DND-41 (cell line): ENCODE data around the gene NOTCH2.
"Not testable (repeated sequence)": the region's sequence is repeated elsewhere in the genome, so short reads cannot be mapped to it uniquely, and the experiment has no call there.

ENCODE experiments used
- EZH2 ChIP-seq: IDR thresholded peaks from 3 replicates; pipeline ENCODE4 v1.6.1; 2012; ENCODE audit warnings: borderline replicate concordance, low read depth, mild to moderate bottlenecking, moderate library complexity, low read length, inconsistent platforms; ENCODE audit not compliant: severe bottlenecking
- TF ChIP-seq, protein P1 (sequence below): IDR thresholded peaks from 2 replicates; pipeline ENCODE4 v1.5.1; 2012; ENCODE audit warnings: borderline replicate concordance, low read length, moderate library complexity, mild to moderate bottlenecking; ENCODE audit not compliant: poor library complexity, severe bottlenecking; ENCODE audit errors: extremely low read depth

DNA sequence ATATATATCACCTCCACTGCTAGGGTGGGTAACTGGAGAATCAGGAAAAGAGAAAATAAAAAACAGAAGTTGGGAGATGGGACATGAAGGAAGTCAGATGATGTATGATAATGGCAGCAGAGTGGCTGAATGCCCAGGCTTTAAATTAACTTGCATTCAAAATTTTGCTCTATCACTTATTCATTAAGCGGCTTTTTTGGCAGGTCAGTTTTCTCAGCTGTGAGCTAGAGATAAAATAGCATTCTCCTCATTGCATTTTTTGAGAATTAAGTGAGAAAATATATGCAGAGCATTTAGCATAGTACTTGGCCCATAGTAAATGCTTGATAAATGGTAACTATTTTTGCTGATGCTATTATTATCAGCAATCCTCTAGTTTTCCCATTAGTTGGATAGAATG lies 32.1 kb upstream of the NOTCH2 start:
- TF ChIP-seq, protein P1, sequence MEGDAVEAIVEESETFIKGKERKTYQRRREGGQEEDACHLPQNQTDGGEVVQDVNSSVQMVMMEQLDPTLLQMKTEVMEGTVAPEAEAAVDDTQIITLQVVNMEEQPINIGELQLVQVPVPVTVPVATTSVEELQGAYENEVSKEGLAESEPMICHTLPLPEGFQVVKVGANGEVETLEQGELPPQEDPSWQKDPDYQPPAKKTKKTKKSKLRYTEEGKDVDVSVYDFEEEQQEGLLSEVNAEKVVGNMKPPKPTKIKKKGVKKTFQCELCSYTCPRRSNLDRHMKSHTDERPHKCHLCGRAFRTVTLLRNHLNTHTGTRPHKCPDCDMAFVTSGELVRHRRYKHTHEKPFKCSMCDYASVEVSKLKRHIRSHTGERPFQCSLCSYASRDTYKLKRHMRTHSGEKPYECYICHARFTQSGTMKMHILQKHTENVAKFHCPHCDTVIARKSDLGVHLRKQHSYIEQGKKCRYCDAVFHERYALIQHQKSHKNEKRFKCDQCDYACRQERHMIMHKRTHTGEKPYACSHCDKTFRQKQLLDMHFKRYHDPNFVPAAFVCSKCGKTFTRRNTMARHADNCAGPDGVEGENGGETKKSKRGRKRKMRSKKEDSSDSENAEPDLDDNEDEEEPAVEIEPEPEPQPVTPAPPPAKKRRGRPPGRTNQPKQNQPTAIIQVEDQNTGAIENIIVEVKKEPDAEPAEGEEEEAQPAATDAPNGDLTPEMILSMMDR: not testable (repeated sequence)
- TF ChIP-seq EZH2: not testable (repeated sequence)
